Stimulated activated CD4-positive, alpha-beta T cell treated with anti-CD3 and anti-CD28 coated beads, Interleukin-2, amount 100 ng/mL, for 48 hours (primary cell): ENCODE measurements around the gene HIVEP2.

Source experiments
- DNase-seq, 2 donors: peaks; one replicate each; pipeline ENCODE4 v3.0.0-alpha.2; 2020

HIVEP2 gene

DNA sequence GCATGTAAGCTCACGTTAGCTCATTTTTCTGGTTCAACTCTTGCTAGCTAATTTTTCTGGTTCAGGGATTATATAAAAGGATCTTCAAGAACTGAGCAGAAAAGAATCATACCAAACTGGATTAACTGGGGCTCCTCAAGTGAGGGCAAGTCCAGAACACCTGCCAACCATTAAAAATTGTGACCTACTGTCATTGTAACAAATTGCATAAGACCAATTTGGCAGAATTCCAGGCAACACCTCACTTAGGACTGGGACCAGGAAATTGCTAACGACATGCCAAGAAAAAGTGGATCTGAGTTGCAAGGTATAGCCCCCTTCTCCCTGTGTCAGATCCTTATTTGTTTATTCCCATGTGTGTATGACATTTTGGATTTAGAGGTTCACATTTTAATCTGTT lies 216.6 kb downstream of the HIVEP2 start:
- no peak for DNase-seq

DNA sequence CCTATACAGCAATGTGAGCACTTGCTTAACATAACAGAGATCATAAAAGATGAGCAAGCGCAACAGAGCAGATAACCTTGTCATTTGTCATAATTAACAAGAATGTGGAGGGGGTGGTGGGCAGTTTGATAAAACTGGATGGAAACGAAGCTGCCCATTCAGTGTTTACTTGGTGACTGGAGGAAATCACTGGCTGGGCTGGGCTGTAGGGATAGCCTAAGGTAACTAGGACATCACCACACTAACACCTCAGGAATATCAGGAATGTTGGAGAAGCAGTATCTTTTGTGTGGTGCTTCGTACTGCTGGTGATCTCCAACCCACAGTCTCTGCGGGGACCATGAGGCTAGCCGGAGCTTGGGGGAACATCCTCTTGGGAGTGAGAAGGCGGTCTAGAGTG lies 218.4 kb downstream of the HIVEP2 start:
- no peak for DNase-seq

DNA sequence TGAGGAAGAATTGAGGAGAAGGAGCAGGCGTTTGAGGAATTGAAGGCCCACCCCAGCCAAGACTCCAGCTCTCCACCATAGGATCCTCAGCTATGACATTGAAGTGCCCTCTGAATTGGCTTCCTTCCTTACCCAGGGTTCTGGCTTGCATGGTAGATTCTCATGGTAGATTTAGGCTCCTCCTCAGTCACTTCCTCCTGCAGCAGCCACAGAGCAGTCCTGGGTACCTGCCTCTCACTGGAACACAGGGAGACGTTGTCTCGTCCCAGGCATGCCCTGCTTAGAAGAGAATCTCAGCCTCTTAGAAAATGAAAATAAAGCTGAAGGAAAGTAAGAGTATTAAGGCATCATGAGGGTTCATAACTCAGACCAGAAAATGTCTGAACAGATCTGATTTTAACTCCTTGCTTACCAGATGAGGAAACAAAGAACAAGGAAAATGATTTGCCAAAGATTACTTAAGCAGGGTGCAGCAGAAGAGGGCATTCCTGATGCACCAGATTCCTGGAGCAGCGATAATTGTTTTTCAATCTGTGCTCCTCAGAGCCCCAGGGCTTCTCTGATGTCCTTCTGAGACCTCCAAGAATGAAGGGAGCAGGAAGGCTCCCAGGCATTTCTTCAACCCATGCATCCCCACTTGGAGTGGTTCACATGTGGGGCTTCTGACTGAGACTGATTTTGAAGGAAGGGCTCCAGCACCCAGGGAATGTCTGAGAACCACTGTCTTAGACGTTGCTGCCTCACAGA lies 219.8 kb downstream of the HIVEP2 start:
- no peak for DNase-seq

DNA sequence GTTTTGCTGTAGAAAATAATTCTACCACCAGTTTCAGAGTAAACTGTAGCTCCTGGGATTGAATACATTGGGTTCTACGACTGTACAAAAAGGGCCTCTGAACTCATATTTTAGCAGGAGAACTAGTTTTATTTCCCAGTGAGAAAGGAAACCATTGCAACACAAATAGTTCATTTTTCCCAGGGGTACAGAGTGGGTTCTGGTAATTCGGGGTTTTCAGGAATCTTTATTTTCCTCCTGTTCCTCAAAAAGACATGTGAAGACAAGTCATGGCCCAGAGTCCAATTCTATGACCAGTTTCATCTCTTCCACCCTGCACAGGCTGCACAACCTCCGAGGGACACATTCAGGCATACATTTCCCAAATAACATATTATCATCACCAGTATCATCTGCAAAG lies 222.1 kb downstream of the HIVEP2 start:
- no peak for DNase-seq

DNA sequence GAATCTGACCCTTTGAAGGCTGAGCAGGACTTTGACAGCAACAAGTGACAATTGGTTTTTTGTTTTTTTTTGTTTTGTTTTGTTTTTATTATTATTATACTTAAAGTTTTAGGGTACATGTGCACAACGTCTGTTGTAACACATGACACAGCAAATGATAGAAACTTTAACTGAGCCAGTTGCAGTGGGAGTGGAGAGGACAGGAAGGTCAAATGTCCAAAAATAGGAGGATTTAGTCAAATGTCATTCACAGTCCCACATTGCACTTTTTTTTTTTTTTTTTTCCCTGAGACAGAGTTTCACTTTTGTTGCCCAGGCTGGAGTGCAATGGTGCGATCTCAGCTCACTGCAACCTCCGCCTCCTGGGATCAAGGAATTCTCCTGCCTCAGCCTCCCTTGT lies 223.0 kb downstream of the HIVEP2 start:
- no peak for DNase-seq

DNA sequence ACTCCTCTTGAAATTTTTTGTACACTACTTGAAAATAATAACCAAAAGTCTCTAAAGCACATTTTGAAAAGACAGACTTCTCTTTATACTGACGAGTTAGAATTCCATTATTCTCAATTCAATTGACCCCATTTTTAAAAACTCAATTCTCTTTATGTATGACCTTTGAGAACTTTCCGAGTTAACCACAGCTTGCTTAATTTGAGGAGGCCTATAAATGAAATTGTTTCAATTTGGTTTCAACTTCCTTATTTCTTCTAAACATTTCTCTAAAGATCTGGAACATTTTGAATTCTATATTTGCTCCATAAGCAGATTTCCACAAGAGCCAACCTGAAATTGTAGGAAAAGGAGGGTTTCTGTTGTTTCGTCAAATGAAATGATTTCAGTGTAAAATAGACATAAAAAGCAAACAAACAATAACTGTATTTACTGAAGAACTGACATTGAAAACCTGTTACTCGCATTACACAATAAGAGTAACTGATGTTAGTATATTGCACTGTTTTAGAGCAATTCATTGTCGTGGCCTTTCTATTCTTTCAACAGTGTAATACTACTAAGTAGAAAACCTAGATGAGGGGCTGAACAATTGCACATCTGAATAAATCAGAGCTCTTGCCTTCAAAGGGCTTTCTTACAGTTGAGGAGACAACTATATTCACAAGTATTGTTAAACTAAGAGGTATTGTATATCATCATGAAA lies 223.6 kb downstream of the HIVEP2 start:
- no peak for DNase-seq

DNA sequence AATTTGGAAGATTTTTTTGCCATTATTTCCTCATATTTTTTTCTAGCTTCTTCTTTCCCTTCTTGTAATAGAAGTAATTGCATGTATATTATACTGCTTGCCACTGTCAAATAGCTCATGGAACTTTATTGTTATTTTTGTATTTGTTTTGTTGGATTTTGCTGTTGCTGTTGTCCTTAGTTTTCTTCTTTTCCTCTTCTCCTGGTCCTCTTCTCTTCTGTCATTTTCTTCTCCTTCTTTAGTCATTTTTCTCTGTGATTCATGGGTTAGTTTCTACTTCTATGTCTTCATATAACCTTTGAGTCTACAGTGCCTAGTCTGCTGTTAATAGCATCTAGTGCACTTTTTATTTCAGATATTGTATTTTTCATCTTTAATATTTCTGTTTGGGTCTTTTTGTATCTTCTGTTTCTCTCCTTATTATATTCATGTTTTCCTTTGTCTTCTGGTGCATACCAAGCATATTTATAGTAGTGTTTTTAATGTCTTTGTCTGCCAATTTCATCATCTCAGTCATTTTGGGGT lies 226.2 kb downstream of the HIVEP2 start:
- DNase-seq, result no peak

DNA sequence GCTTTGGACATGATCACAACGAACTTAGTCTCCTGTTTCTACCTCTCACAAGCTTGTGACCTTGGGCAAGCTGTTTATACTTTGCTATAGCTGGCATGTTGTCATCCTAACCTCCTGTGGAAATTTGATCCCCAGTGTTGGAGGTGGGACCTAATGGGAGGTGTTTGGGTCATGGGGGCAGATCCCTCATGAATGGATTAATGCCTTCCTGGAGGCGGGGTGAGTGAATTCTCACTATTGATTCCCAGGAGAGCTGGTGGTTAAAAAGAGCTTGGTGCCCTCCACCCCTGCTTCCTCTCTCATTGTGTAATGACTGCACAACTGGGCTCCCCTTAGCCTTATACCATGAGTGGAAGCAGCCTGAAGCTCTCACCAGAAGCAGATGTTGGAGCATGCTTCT lies 228.9 kb downstream of the HIVEP2 start:
- no peak for DNase-seq

DNA sequence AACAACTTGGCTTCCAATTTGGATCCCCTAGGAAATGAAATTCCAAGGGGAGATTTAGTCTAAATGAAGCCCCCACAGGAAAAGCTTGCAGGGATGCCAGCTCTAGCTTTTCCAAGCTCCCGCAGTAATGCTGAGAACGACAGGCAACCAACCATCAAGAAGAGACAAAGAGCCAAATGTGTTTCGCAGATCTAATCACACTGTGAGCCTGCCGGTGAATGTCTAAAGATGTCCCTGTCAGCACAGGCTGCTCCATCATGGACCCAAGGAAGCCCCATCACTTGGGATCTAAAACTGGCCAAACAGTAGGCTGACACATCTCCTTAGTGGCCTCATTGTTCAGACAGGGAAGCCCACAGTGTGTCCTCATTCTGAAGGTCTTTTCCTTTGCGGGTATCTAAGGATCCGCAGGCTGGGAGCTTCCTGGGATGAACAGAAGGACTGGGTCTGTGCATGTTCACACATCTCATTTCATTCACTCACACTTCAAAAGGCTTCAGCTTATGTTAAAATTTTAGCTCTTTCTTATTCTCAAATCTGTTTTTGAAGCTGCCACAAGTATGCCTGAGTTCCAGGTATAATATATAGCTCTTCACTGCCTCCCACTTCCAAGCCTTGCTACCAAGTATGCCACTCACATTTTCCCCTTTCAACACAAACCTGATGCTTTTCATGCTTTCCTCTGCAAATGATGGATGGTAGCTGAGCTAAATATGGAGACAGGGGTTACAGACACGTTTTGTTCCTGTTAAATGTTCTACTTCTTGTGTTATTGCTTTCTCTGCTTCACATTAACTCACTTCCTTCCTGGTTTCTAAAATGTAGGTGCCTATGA lies 229.8 kb downstream of the HIVEP2 start:
- DNase-seq, result no peak

DNA sequence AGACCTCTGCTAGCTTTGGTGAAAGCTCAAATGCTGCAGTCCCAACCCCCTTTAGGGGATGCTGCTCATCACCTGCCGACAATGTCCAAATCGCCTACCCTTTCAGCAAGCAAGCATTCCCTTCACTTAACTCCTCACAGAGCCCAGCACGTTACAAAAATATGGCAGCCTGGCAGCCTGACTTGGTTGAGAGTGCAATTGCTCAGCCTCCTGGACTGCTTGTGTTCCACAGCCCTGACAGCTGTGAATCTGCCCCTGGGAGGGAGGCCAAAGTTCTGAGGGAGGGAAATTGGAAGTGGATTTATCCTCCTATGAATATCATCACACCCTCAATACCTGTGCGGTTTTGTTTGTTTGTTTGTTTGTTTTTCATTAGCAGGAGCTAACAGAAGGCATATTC lies 231.0 kb downstream of the HIVEP2 start:
- no peak for DNase-seq

DNA sequence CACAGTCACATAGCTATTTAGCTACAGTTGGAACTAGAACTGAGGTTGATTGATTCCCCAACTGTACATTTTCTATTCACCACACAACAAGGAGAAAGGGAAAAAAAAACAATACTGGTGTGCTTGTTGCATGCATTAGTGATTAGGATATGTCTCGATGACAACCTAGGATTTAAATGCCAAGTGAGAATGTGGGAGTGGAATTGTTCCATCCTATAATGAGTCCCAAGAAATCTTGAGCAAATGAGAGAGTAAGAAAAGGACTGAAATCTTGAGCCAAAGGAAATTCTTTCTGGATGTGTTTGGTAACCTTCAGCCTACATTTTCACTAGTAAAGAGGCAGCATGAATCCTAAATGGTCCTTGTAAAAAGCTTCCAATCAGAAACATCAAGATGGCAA lies 232.7 kb downstream of the HIVEP2 start:
- no peak for DNase-seq

DNA sequence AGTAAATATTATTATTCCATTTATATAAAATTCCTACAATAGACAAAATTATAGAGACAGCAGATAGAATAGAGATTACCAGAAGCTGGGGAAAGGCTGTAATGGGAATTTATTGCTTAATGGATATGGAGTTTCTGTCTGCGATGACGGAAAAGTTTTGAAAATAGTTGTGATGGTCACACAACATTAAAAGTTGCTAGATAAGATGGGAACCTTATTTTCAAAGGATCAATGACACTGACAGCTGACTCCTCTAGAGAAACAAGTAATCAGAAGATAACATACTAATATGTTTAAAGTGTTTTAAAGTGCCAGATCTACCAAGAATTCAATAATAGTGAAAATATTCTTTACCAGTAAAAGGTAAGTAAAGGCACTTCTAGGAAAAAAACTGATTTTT lies 236.3 kb downstream of the HIVEP2 start:
- DNase-seq, result no peak

DNA sequence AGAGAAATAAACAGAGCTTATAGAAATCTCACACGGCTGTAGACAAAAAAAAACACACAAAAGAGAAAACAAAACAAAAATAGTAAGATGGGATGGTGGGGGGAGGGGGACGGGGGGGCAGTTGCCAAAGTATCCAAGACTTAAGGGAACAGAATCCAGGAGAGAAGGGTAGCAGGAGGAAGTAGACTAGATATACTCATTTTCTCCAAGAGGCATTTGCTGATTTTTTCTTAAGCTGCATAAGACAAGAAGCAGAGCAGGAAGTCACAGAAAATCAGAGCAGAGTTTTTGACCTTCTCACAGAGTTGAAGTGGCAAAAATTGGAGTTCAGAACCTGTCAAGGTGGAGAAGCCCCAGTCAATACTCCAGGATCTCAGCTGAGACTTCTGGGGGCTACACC lies 237.7 kb downstream of the HIVEP2 start:
- no peak for DNase-seq

DNA sequence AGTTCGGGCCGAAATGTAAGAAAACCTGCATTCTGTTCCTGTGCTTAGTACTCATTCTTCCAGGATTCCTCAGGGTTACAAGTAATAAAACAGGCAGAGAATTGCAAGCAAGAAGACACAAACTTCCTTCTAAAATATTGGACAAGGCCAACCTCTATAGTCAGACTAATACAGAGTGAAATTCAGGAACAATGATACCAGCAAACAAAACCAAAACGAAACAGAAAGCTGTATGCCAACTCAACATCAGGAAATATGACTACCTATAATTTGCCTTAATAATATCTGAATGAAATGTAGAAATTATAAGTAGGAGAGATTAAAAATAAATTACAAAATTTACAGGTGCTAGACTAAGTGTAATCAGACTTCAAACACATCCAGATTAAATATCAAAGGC lies 238.8 kb downstream of the HIVEP2 start:
- DNase-seq, result no peak

DNA sequence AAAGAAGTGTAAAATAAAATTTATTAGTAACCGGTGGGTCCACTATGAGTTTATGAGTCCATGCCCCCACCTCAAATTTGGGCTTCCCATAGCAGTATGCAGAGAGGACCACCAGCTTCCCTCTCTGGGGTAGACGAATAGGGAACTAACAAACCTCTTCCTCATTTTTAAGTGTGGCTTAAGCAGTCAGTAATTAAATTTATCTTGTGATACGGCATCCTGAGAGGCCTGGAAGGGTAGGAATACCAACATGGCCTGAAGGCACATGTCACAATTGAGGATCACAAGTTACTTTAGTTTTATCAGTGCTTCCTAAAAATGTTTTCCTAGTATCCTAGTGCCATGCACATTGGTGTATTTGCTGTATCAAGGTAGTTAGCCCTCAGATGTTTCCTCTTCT lies 239.9 kb downstream of the HIVEP2 start:
- DNase-seq, result no peak

DNA sequence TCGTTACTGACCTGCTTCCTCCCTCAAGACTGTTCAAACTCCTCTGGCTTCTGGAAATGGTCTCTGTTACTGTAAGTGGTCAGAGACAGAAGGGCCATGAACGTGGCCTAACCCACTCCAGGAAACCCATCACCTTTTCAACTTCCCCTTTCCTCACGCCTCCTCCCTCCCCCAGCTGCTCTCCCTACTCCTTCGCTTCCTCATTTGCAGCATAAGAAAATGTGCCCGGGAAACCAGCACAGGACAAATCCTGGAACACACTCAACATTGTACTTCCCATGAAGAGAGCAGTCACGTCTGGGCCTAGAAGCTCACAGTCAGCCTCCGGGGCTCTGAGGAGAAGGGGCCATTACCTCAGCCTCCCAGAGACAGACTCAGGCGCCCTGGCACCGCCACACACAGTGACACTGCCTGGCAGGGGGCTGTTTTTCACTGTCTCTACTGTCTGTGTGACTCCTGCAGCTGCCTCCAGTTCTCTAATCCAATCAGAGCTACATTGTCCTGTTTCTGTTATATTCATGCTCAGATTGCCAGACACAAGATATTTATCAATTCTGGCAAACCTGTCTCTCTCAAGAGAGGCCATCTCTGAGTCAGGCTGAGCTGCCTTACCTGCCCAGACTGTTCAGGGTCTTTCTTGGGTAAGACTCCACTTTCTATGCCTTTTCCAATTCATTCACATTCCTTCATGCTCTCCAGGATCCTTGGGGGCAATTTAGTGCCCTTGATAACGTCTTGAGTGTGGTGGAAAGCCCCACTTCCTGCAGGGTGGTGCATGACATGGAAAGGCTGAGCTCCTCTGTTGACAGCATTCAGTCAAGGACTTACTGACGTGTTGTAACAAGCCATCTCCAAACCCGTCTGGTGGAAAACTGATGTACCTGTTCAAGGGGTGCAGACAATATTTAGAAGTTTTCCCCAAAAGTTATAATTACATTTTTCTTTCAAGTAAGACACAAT lies 242.2 kb downstream of the HIVEP2 start:
- DNase-seq, result no peak
